ENCODE measurements around the gene LRP3. TPM values are rescaled to one million over a fixed set of nuclear protein-coding genes. Genes with fewer than 3 reads are reported as not detected.

The LRP3 gene
- total and polyA plus RNA-seq, 2 experiments from 2014 or later = 3.5 to 62.7 TPM

DNA sequence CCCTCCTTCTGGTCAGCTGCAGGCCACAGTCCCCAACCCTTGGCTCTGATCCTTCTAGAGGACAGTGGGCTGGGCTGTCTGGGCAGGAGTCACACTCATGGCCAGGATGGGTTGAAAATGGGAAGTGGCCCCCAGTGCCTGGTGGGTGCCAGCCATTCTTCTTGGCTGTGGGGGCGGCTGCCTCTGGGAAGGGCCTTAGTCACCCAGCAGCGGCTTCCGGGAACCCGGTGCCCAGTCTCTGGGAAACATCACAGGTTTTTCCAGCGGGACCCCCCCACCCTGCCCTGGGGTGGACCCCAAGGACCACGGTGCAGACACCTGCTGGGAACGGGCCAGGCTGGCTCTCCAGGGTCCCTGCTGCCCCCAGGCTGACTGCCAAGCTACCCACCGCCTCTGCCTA, 58.8 kb downstream of the LRP3 start:
- Histone ChIP-seq H4K20me1 (replicated peaks; ENCODE audit: insufficient read depth) (no peaks in the 10 kb centered on the region), H3K36me3 (ENCODE audit: insufficient read depth) (no peaks in the 10 kb centered on the region; the same call in 1 of the 2 replicates), H3K27me3 (ENCODE audit: insufficient read depth) (no peaks in the 10 kb centered on the region), H3K79me2 (replicated peaks; ENCODE audit: insufficient read depth) (no peaks in the 10 kb centered on the region), H3K9me2 (ENCODE audit: insufficient read depth) (no peaks in the 10 kb centered on the region), H3K4me1 (ENCODE audit: insufficient read depth) (no peaks in the 10 kb centered on the region), H3K4me3 (no peak overlapping the region), H2AFZ (no peak overlapping the region), H3F3A (replicated peaks; ENCODE audit: low read depth) (no peaks in the 10 kb centered on the region), H3K4me2 (no peak overlapping the region), H3K27ac (ENCODE audit: low read depth) (no peak overlapping the region)
- Mint-ChIP-seq H3K4me1 (peaks cover 2% of the 10 kb centered on the region; the same call in 1 of the 3 replicates), H3K4me3 (no peak overlapping the region), H3K27me3 (ENCODE audit: insufficient read depth, low read depth, poor library complexity) (peaks cover 7% of the 10 kb centered on the region), H3K9me3 (peaks cover 2% of the 10 kb centered on the region; the same call in 2 of the 3 replicates), H3K27ac (no peak overlapping the region), H3K36me3 (ENCODE audit: low read depth) (no peaks in the 10 kb centered on the region)
- no peak for ATAC-seq
- no peak for DNase-seq (ENCODE audit: low spot score)
- TF ChIP-seq, protein P1, sequence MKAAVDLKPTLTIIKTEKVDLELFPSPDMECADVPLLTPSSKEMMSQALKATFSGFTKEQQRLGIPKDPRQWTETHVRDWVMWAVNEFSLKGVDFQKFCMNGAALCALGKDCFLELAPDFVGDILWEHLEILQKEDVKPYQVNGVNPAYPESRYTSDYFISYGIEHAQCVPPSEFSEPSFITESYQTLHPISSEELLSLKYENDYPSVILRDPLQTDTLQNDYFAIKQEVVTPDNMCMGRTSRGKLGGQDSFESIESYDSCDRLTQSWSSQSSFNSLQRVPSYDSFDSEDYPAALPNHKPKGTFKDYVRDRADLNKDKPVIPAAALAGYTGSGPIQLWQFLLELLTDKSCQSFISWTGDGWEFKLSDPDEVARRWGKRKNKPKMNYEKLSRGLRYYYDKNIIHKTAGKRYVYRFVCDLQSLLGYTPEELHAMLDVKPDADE (IDR thresholded peaks at IDR 0.05) = no peak
- TF ChIP-seq JUNB (IDR thresholded peaks at IDR 0.05; ENCODE audit: unreplicated experiment) (no peak), EZH2 (IDR thresholded peaks at IDR 0.05; ENCODE audit: low read depth, unreplicated experiment) (no peak), ZNF114 (CRISPR knock-in tag; IDR thresholded peaks at IDR 0.05) (no peak), STAT1 (IDR thresholded peaks at IDR 0.05; ENCODE audit: unreplicated experiment) (no peak), POLR2AphosphoS5 (IDR thresholded peaks at IDR 0.05; ENCODE audit: low read depth) (no peak)
- TF ChIP-seq, protein P2, sequence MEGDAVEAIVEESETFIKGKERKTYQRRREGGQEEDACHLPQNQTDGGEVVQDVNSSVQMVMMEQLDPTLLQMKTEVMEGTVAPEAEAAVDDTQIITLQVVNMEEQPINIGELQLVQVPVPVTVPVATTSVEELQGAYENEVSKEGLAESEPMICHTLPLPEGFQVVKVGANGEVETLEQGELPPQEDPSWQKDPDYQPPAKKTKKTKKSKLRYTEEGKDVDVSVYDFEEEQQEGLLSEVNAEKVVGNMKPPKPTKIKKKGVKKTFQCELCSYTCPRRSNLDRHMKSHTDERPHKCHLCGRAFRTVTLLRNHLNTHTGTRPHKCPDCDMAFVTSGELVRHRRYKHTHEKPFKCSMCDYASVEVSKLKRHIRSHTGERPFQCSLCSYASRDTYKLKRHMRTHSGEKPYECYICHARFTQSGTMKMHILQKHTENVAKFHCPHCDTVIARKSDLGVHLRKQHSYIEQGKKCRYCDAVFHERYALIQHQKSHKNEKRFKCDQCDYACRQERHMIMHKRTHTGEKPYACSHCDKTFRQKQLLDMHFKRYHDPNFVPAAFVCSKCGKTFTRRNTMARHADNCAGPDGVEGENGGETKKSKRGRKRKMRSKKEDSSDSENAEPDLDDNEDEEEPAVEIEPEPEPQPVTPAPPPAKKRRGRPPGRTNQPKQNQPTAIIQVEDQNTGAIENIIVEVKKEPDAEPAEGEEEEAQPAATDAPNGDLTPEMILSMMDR (conservative IDR thresholded peaks at IDR 0.05; ENCODE audit: low read depth in 2 of 2) = no peak

DNA sequence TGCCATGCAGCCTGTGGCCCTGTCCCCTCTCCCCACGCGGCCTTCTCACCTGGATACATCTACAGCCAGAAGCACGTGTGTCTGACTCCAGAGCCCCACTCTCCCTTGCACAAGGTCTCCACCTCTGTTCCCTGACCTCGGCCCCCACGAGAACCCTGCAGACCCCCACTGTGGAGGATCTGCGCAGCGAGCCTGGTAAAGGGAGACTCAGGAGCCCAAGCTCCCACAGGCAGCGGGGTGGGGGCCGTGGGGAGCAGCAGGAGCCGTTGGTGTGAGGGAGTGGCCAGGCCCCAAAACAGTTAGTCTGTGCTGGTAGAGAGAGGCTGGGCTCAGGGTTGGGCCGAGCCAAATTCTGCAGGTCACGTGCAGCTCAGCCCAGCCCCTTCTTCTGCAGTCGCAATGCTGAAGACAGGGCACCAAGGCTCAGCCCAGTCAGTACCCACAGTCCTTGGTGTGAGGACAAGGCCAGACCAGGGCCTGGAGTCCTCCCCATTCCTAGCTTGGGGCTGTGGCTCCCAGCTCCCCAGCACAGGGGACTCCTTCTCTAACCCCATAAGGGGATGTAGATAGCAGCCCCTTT, 60.2 kb downstream of the LRP3 start:
- ATAC-seq = no peak
- DNase-seq (ENCODE audit: low spot score) = no peak
- no peaks in the 10 kb centered on the region for H3K36me3 Mint-ChIP-seq (ENCODE audit: low read depth)

More for the DNA sequence above, 60.2 kb downstream of the LRP3 start:
- no peaks in the 10 kb centered on the region for H3K79me2 ChIP-seq (replicated peaks; ENCODE audit: insufficient read depth)
- no peak overlapping the region for H2AFZ ChIP-seq
- no peaks in the 10 kb centered on the region for H3F3A ChIP-seq (replicated peaks; ENCODE audit: low read depth)
- Mint-ChIP-seq H3K9me3 (peaks cover 4% of the 10 kb centered on the region; the same call in 2 of the 3 replicates), H3K27me3 (ENCODE audit: insufficient read depth, low read depth, poor library complexity) (peaks cover 7% of the 10 kb centered on the region), H3K4me1 (peaks cover 2% of the 10 kb centered on the region; the same call in 1 of the 3 replicates), H3K4me3 (no peak overlapping the region), H3K27ac (no peak overlapping the region)
- no peaks in the 10 kb centered on the region for H3K27me3 ChIP-seq (ENCODE audit: insufficient read depth)
- no peaks in the 10 kb centered on the region for H3K4me1 ChIP-seq (ENCODE audit: insufficient read depth)
- H3K4me3 ChIP-seq = no peak overlapping the region
- no peaks in the 10 kb centered on the region for H3K9me2 ChIP-seq (ENCODE audit: insufficient read depth)
- H3K27ac ChIP-seq (ENCODE audit: low read depth) = no peak overlapping the region
- no peaks in the 10 kb centered on the region for H4K20me1 ChIP-seq (replicated peaks; ENCODE audit: insufficient read depth)
- H3K4me2 ChIP-seq = no peak overlapping the region
- H3K36me3 ChIP-seq (ENCODE audit: insufficient read depth) = no peaks in the 10 kb centered on the region; the same call in 1 of the 2 replicates
- TF ChIP-seq CREB1 (CRISPR knock-in tag; IDR thresholded peaks at IDR 0.05; ENCODE audit: low read depth) = no peak
- TF ChIP-seq, protein P3, sequence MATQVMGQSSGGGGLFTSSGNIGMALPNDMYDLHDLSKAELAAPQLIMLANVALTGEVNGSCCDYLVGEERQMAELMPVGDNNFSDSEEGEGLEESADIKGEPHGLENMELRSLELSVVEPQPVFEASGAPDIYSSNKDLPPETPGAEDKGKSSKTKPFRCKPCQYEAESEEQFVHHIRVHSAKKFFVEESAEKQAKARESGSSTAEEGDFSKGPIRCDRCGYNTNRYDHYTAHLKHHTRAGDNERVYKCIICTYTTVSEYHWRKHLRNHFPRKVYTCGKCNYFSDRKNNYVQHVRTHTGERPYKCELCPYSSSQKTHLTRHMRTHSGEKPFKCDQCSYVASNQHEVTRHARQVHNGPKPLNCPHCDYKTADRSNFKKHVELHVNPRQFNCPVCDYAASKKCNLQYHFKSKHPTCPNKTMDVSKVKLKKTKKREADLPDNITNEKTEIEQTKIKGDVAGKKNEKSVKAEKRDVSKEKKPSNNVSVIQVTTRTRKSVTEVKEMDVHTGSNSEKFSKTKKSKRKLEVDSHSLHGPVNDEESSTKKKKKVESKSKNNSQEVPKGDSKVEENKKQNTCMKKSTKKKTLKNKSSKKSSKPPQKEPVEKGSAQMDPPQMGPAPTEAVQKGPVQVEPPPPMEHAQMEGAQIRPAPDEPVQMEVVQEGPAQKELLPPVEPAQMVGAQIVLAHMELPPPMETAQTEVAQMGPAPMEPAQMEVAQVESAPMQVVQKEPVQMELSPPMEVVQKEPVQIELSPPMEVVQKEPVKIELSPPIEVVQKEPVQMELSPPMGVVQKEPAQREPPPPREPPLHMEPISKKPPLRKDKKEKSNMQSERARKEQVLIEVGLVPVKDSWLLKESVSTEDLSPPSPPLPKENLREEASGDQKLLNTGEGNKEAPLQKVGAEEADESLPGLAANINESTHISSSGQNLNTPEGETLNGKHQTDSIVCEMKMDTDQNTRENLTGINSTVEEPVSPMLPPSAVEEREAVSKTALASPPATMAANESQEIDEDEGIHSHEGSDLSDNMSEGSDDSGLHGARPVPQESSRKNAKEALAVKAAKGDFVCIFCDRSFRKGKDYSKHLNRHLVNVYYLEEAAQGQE (IDR thresholded peaks at IDR 0.05; ENCODE audit: unreplicated experiment) = no peak
